ENCODE data around the gene PAQR8. TPM values are rescaled to one million over a fixed set of nuclear protein-coding genes. Genes with fewer than 3 reads are reported as not detected.
A peak's percentile ranks its signal among the peaks of the same experiment; 100 is the strongest.

Gene PAQR8
- total RNA-seq, 1 experiment from 2014 or later = 0.44 TPM

- H3K4me3 ChIP-seq (ENCODE audit: low read length) = no peak overlapping the region
- H3K9me2 ChIP-seq (replicated peaks; ENCODE audit: low read length) = no peaks in the 10 kb centered on the region
- ATAC-seq = peak; percentile 83
- no peak overlapping the region for H3K27ac ChIP-seq (ENCODE audit: low read length)
- H3K79me2 ChIP-seq (ENCODE audit: low read length) = no peaks in the 10 kb centered on the region
- H3K9me3 ChIP-seq (ENCODE audit: low read length) = no peaks in the 10 kb centered on the region
- H4K20me1 ChIP-seq (ENCODE audit: low read length) = no peaks in the 10 kb centered on the region
- ChIA-PET CTCF (interaction anchor here (0.7 to 1.0 kb wide), 4 partner anchors 10 to 244 kb away, joined by 3 to 9 read pairs (median 4); partner anchors contain the start of gene PAQR8), POLR2A (ENCODE audit: unreplicated experiment) (interaction anchor here (0.6 kb wide), 1 partner anchor 222 kb away, joined by 3 read pairs; no protein-coding TSS in a partner anchor)
- H2AFZ ChIP-seq (ENCODE audit: low read length) = 0 out of 2 replicates have a peak overlapping the region, but pooled peaks have one; percentile 10
- peak; percentile 72 for DNase-seq
- no peak for TF ChIP-seq EZH2phosphoT487 (IDR thresholded peaks at IDR 0.05; ENCODE audit: borderline replicate concordance, low read length)
- peak; percentile 97 for TF ChIP-seq CTCF (conservative IDR thresholded peaks at IDR 0.05; ENCODE audit: low read depth, low read length)
- intact Hi-C loops (cut with micrococcal nuclease) = loop anchor here (1.0 kb wide), 3 partner anchors 47 to 236 kb away; no protein-coding TSS in a partner anchor
- no peaks in the 10 kb centered on the region for H3F3A ChIP-seq (ENCODE audit: low read length, unreplicated experiment)
- H3K27me3 ChIP-seq (ENCODE audit: low read length) = no peaks in the 10 kb centered on the region
- peaks cover 14% of the 10 kb centered on the region for H3K4me1 ChIP-seq (ENCODE audit: insufficient read depth, low read length)
- BruUV-seq (replicated peaks) = no TSS peak
- H3K36me3 ChIP-seq (ENCODE audit: low read depth, low read length) = no peaks in the 10 kb centered on the region
- no peak overlapping the region for H3K4me2 ChIP-seq (ENCODE audit: low read length)
- no peak overlapping the region for H3K9ac ChIP-seq (ENCODE audit: low read length)
Measured at GRCh38 chr6:52399511-52400312, 37.8 kb downstream of the PAQR8 start.

- H3K9me3 ChIP-seq (ENCODE audit: low read length) = no peaks in the 10 kb centered on the region
- DNase-seq (no peak), ATAC-seq (no peak)
- CTCF ChIA-PET = interaction anchor here (0.7 to 1.0 kb wide), 4 partner anchors 11 to 244 kb away, joined by 3 to 9 read pairs (median 4); partner anchors contain the start of gene PAQR8
- POLR2A ChIA-PET (ENCODE audit: unreplicated experiment) = interaction anchor here (0.6 kb wide), 1 partner anchor 128 kb away, joined by 5 read pairs; no protein-coding TSS in a partner anchor
- H3K4me1 ChIP-seq (ENCODE audit: insufficient read depth, low read length) = peaks cover 12% of the 10 kb centered on the region
- no peak overlapping the region for H2AFZ ChIP-seq (ENCODE audit: low read length)
- no peaks in the 10 kb centered on the region for H3F3A ChIP-seq (ENCODE audit: low read length, unreplicated experiment)
- TF ChIP-seq CTCF (conservative IDR thresholded peaks at IDR 0.05; ENCODE audit: low read depth, low read length) (no peak), EZH2phosphoT487 (IDR thresholded peaks at IDR 0.05; ENCODE audit: borderline replicate concordance, low read length) (no peak), EZH2 (IDR thresholded peaks at IDR 0.05; ENCODE audit: low read length, unreplicated experiment) (no peak)
- BruUV-seq (replicated peaks) = no TSS peak
- intact Hi-C loops (cut with micrococcal nuclease) = no loop called here
- no peaks in the 10 kb centered on the region for H3K27me3 ChIP-seq (ENCODE audit: low read length)
- no peak overlapping the region for H3K4me3 ChIP-seq (ENCODE audit: low read length)
- no peaks in the 10 kb centered on the region for H3K9me2 ChIP-seq (replicated peaks; ENCODE audit: low read length)
- H4K20me1 ChIP-seq (ENCODE audit: low read length) = no peaks in the 10 kb centered on the region
- H3K79me2 ChIP-seq (ENCODE audit: low read length) = no peaks in the 10 kb centered on the region
- no peaks in the 10 kb centered on the region for H3K36me3 ChIP-seq (ENCODE audit: low read depth, low read length)
- no peak overlapping the region for H3K4me2 ChIP-seq (ENCODE audit: low read length)
- no peak overlapping the region for H3K9ac ChIP-seq (ENCODE audit: low read length)
- no peak overlapping the region for H3K27ac ChIP-seq (ENCODE audit: low read length)
Measured at GRCh38 chr6:52400313-52401041, 38.5 kb downstream of the PAQR8 start.

Measured in PC-3 (cell line).